ENCODE data around the gene CCDC12.

The CCDC12 gene

DNA sequence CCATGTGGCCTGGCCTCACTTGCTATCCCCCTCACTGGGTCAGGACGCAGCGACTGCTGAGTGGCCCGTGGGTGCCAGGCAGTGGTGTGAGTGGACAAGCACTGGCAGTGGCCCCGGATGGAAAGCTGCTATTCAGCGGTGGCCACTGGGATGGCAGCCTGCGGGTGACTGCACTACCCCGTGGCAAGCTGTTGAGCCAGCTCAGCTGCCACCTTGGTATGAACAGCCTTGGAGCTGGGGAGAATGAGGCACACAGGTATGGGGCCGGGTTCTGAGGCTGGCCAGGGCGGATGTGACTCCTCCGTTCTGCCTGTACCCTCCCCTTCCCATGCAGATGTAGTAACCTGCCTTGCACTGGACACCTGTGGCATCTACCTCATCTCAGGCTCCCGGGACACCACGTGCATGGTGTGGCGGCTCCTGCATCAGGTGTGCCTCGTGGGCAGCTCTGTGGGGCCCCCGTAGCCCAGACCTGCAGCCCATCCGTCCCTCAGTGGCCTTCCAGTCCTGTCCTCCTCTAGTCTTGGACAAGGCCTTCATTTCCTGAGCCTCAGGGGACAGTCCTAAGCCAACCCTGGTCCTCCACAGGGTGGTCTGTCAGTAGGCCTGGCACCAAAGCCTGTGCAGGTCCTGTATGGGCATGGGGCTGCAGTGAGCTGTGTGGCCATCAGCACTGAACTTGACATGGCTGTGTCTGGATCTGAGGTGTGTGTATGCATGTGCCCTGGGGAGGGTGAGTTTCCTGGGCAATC lies 31.1 kb upstream of the CCDC12 start:
- DNase-seq: no peak

DNA sequence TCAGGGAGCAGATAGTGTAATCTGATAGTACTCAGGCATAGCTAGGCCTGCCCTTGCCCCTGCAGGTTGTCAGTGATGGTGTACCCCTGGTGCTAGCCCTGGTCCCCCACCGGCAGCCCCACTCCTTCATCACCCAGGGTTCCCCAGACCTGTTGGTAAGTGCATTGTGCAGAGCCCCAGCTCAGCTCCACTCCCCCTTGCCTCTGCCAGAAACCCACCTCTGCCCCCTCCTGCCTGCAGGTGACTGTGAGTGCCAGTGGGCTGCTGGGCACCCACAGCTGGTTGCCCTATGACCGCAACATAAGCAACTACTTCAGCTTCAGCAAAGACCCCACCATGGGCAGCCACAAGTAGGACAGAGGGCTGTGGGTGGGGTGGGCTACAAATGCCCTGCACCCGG lies 30.5 kb upstream of the CCDC12 start:
- DNase-seq: no peak

DNA sequence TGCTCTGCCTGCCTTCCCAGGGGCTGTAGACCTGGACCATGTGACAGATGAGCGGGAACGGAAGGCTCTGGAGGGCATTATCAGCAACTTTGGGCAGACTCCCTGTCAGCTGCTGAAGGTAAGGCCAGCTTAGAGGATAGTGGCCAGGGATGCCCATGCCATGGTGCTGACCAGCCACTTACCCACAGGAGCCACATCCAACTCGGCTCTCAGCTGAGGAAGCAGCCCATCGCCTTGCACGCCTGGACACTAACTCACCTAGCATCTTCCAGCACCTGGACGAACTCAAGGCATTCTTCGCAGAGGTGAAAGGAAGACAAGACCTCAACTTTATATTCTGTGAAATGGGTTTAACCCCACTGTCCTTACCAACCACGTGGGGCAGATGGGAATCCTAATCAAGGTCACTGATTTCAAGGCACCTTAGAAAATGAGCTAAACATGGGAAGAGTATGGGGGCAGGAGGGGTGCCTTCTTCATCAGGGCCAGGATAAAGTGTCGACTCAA lies 29.7 kb upstream of the CCDC12 start:
- no peak for DNase-seq

DNA sequence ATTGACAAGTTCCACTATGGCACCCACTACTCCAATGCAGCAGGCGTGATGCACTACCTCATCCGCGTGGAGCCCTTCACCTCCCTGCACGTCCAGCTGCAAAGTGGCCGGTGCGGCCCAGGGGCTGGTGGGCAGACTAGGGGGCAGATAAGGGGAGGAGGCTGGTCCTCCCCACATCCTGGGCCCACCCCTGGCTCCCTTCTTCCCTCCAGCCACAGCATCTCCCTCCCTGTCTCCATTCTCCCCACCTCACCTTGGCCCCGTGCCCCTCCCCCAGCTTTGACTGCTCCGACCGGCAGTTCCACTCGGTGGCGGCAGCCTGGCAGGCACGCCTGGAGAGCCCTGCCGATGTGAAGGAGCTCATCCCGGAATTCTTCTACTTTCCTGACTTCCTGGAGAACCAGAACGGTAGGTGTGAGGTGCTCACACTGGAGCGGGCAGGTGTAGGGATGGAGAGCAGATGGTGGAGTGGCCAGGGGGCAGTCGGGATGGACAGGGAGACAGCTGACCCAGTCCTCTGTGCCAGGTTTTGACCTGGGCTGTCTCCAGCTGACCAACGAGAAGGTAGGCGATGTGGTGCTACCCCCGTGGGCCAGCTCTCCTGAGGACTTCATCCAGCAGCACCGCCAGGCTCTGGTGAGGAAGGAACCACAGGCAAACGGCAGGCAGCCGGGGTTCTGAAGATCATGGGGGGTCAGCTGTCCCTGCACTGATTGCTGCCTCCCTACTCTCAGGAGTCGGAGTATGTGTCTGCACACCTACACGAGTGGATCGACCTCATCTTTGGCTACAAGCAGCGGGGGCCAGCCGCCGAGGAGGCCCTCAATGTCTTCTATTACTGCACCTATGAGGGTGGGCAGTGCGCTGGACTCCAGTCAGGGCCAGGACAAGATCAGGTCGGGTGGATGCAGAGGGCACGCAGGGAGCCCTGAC lies 28.9 kb upstream of the CCDC12 start:
- DNase-seq: no peak

DNA sequence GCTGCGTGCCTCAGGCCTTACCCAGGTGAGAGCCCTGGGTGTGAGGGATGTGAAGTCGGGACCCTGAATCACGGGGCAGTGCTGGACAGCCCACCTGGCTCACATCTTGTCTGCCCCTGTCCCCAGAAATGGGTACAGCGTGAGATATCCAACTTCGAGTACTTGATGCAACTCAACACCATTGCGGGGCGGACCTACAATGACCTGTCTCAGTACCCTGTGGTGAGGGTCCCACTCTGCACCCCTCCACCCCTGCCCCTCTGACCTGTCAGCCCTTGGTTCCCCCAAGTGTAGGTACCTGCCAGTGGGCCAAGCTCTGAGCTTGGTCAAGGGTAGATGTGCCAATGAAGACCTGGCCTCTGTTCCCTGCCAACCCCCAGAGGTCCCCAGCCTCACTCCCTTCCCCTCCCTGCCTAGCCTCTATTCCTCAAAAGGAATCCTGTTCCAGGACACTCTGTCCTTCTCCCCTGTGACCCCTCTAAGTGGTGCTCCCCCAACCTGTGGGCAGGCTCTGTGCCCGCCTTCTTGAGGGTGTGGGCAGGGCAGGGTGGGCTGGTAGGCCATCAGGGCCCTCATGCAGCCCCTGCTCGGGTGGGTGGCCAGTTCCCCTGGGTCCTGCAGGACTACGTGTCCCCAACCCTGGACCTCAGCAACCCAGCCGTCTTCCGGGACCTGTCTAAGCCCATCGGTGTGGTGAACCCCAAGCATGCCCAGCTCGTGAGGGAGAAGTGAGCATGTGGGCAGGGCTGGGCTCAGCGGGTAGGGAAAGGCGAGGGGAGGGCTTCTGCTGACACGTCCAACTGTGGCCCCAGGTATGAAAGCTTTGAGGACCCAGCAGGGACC lies 28.0 kb upstream of the CCDC12 start:
- no peak for DNase-seq

DNA sequence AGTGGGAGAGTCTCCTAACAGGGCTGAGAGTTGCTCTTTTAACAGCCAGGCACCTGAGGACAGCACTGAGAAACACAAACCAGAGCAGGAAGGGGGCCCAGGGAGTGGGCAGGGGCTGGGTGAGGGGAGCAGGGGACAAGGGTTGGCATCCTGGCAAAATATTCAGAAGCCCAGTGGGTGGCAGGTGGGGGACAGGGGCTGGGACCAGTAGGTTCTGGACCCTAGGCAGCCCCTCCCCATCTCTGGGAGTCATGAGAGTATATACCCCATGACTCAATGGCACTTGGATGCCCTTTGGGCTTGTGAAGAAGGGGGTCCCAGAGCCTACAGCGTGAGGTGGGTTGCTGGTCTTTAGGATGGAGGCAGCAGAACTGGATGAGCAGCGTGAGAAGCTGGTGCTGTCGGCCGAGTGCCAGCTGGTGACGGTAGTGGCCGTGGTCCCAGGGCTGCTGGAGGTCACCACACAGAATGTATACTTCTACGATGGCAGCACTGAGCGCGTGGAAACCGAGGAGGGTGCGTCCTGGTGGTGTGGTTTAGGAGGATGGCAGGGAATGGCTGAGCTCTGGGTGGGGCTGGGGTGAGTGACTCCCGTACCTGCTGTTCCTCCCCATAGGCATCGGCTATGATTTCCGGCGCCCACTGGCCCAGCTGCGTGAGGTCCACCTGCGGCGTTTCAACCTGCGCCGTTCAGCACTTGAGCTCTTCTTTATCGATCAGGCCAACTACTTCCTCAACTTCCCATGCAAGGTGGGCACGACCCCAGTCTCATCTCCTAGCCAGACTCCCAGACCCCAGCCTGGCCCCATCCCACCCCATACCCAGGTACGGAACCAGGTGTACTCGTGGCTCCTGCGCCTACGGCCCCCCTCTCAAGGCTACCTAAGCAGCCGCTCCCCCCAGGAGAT lies 27.2 kb upstream of the CCDC12 start:
- DNase-seq: no peak

DNA sequence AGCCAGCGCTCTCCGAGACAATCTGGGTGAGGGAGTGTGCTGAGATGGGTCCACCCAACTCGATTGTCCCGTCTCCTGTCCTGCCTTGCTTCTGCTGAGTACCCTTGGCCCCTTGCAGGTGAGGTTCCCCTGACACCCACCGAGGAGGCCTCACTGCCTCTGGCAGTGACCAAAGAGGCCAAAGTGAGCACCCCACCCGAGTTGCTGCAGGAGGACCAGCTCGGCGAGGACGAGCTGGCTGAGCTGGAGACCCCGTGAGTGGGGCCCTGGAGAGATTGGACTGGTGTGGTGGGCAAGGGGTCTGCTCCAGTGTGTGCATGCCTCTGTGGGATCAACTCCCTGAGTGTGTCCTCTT lies 26.5 kb upstream of the CCDC12 start:
- no peak for DNase-seq

DNA sequence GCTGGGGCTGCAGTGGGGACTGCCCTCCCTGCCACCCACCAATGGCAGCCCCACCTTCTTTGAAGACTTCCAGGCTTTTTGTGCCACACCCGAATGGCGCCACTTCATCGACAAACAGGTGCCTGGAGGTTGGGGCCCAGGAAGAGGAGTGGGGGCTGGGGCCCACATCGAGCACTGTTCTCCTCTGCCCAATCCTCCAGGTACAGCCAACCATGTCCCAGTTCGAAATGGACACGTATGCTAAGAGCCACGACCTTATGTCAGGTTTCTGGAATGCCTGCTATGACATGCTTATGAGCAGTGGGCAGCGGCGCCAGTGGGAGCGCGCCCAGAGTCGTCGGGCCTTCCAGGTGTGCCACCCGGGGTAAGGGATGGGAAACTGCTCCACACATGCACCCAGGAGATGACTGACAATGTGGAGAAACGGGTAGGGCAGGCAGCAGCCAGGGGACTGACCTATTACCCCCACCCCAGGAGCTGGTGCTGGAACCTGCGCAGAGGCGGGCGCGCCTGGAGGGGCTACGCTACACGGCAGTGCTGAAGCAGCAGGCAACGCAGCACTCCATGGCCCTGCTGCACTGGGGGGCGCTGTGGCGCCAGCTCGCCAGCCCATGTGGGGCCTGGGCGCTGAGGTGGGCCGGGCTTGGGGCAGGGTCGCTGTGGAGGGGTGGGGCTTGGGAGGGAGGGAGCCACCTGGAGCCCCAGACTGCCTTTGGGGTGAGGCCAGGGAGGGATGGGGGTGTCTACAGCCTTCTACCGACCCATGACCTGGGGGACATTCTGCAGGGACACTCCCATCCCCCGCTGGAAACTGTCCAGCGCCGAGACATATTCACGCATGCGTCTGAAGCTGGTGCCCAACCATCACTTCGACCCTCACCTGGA lies 25.9 kb upstream of the CCDC12 start:
- DNase-seq: no peak

DNA sequence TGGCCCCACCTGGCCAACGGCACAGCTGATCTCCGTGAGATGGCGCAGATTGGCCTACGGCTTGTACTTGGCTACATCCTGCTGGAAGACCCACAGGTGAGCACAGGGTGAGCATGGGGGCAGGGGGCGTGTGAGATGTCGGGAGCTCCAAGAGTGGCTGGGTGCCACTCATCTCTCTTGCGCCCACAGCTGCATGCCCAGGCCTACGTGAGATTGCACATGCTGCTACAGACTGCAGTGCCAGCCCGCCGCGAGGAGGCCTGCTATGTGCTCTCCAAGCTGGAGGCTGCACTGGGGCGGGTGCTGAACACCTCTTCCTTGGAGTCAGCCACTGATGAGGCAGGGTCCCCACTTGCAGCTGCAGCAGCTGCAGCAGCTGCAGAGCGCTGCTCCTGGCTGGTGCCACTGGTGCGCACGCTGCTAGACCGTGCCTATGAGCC lies 25.2 kb upstream of the CCDC12 start:
- DNase-seq: no peak

DNA sequence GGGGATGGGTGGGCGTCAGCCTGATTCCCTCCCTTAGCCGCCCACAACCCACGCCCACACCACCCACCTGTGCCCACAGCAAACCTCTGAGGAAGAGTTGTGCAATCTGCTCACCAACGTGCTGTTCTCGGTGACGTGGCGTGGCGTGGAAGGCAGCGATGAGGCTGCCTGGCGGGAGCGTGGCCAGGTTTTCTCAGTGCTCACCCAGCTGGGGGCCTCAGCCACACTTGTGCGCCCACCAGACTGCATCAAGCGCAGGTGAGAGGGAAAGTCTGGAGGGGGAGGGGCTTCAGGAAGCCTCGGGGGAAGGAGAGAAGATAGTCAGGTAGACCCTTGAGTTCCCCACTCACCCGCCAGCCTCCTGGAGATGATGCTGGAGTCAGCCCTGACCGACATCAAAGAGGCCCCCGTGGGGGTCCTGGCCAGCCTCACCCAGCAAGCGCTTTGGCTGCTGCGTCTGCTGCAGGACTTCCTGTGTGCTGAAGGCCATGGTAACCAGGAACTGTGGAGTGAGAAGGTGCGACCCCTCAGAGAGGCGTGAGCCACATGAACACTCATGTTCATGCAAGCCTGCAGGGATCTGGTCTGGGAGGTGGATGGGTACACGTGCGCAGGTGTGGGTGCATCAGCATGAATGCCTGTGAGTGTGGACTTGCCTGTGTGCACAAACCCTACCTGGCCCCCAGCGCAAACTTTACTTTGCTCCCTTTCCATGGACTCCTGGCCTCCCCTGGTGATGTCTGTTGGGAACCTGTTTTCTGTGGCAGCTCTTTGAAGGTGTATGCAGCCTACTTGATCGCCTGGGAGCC lies 24.6 kb upstream of the CCDC12 start:
- no peak for DNase-seq

DNA sequence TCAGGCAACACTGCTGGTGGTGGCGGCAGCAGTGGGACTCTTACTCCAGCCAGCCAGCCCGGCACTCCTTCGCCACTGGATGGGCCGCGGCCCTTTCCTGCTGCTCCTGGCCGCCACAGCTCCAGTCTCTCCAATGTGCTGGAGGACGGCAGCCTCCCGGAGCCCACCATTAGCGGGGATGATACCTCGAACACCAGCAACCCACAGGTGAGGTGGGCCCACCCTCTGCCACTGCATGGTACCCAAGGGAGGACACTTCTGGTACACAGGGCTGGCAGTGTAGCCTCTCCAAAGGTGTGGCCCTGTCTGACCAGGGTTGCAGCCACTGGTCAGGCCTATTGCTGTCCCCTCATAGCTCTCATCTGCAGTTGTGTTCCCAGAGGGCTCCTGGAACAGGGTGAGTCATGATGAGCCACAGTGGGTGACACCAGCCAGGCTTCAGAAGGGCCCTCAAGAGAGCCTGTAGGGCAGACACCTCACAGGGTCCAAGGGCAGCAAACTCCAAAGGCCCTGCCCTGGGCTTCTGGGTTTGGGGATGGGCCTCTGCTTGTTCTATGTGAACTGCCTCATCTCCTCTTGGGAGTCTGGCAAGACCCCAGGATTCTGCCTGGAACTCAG lies 23.8 kb upstream of the CCDC12 start:
- DNase-seq: no peak

DNA sequence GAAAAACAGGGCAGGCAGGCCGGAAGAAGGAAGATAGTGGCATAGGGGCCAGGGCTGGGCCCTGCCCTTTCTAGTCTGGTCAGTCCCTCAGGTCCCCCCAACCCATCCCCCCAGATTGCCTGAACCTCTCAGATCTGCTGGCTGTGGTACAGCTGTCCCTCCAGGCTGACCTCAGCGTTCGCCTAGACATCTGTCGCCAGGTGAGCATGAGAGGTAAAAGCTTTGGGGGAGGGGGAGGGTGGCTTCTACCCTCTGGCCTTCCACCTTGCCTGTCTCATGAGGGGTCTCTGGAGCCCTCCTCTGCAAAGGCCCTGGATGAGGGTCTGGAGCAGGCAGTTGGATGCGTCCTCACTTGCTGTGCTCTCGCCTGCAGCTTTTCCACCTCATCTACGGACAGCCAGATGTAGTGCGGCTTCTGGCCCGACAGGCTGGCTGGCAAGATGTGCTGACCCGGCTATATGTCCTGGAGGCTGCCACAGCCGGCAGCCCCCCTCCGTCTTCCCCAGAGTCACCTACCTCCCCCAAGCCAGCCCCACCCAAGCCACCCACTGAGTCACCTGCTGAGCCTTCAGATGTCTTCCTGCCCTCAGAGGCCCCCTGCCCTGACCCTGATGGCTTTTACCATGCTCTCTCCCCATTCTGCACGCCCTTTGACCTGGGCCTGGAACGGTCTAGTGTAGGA lies 23.1 kb upstream of the CCDC12 start:
- no peak for DNase-seq

DNA sequence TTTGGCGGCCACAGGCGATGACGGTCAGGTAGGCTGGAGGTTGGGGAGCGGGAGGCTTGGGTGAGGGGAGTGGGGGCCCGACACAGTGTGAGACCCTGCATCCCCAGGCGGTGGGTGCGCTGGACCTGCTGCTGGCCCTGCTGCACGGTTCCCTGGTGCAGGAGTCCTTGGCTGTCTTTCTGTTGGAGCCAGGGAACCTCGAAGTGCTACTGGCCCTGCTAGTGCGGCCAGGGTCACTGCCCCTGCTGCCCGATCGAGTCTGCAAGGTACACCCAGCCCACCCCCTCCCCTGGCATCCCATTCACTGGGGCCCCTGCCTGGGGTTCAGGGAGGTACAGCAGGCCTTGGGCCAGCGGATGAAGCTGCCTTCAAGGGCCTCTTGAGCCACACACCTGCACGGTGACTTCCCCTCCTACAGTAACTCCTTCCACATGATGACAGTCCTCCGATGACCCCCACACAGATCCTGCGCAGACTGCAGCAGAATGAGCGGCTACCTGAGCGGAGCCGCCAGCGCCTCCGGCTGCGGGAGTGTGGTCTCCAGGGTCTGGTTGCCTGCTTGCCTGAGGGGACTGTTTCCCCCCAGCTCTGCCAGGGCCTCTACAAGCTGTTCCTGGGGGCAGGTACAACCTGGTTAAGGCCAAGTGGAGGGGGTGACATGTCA lies 22.4 kb upstream of the CCDC12 start:
- no peak for DNase-seq

DNA sequence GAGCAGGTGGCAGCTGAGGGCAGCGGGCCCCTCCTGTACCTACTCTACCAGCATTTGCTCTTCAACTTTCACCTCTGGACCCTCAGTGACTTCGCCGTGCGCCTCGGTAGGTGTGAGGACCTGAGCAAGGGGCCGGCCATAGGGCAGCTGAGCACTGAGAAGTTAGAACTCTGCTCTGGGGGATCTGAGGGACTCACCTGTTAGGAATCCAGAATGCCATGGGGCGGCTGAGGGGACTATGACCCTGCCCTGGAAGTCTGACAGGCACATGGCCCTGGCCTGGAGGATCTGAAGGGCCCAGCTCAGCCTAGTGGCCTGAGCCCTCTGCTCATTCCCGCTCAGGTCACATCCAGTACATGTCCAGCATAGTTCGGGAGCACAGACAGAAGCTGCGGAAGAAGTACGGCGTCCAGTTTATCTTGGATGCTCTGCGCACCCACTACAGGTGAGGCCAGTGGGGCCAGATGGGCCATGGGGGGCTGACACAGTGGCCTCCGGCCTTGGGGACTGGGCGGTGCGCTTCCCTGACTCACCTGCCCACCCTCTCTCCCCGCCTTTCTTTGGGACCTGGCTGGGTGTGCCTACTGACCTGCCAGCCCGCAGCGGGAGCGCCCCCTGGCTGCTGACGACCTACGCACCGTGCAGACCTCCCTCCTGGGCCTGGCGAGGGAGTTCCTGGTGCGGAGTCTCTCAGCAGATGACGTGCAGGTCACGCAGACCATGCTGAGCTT lies 21.7 kb upstream of the CCDC12 start:
- DNase-seq: peak; percentile 66

DNA sequence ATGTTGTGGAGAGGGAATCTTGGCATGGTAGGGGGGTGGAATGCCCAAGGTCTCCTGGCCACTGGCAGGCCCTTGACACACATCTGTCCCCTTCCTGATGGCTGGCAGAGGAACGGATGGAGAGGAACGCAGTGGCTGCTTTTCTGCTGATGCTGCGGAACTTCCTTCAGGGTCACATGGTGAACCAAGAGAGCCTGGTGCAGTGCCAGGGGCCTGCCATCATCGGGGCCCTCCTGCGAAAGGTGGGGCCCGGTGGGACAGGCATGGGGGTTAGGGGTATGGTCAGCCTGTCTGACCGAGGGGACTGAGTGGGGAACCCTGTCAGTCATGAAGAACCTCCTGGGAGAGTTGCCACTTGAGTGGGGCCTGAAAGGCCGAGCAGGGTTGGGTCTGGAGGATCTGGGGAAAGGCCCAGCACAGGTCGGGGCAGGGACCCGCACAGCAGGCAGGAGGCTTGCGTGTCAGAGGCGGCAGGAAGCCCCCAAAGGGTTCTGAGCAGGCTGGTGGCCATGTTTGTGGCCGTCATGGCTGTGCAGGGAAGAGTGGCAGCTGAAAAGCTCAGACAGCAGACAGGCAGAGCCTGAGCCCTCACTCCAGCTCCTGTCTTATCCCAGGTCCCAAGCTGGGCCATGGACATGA lies 21.0 kb upstream of the CCDC12 start:
- DNase-seq: no peak

DNA sequence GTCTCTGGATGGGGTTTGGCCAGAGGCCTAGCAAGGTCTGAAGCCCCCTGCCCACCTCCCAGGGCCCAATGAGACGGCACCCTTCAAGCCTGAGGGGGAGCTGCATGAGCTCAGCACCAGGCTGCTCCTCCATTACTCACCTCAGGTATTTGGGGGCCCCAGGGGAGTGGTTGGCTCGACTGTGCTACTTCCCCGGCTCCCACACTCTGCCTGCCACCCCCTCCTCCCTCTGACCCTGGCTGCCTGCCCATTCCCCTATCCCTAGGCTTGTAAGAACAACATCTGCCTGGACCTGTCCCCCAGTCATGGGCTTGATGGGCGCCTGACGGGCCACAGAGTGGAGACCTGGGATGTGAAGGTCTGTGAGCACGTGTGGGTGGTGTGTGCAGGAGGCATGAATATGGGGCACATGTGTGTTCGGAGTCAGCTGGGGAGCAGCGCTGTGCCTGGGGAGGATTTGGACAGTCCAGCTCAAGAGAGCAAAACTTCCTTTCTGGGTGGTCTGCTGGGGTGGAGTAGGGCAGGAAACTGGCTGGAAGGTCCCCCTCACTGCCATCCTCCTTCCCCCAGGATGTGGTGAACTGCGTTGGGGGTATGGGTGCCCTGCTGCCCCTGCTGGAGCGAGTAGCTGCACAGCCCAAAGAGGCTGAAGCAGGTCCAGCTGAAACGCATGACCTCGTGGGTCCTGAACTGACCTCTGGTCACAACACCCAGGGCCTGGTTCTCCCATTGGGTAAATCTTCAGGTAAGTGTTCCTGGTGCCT lies 20.3 kb upstream of the CCDC12 start:
- no peak for DNase-seq
